IMR-90 (cell line): ENCODE results near the gene ABCA7. TPM values are rescaled to one million over a fixed set of nuclear protein-coding genes. Genes with fewer than 3 reads are reported as not detected.

Source experiments
- ATAC-seq: fragments of 200-7000 bp; cut with Tn5 transposase; 2 replicates; pipeline ENCODE4 v1.9.1; 2020; ENCODE audit warnings: low read depth, mild to moderate bottlenecking, moderate library complexity
- BruUV-seq: library from RNA; stranded (reverse); fragments of 400-500 nt; replicated peaks from 2 replicates; lab custom pipeline; 2021; lab: Mats Ljungman, UMichigan
- CTCF ChIA-PET: fragments of 300-600 bp; formaldehyde crosslinking; extraction: SDS; loops from one replicate; lab custom pipeline; 2021; ENCODE audit warnings: antibody characterized with exemption; lab: Yijun Ruan, JAX
- POLR2A ChIA-PET: fragments of 300-600 bp; sonication (Branson Sonifier 250); formaldehyde crosslinking; loops from one replicate; lab custom pipeline; 2022; ENCODE audit warnings: antibody characterized with exemption; ENCODE audit not compliant: unreplicated experiment; lab: Charles Lee
- DNase-seq: peaks from one replicate; pipeline ENCODE4 v3.0.0; 2013
- H2AFZ ChIP-seq: replicated peaks from 2 replicates; pipeline ENCODE3; 2013; ENCODE audit warnings: low read length, mild to moderate bottlenecking; ENCODE audit not compliant: poor library complexity
- H2AK5ac ChIP-seq: 2 replicates; pipeline ENCODE4 v1.6.1; 2013; ENCODE audit warnings: low read depth, low read length, inconsistent platforms
- H2AK9ac ChIP-seq: replicated peaks from 2 replicates; pipeline ENCODE3; 2013; ENCODE audit warnings: mild to moderate bottlenecking, low read depth, low read length, moderate library complexity; ENCODE audit not compliant: poor library complexity
- H2BK120ac ChIP-seq: 2 replicates; pipeline ENCODE4 v1.6.1; 2013; ENCODE audit warnings: low read depth, low read length, inconsistent platforms
- H2BK15ac ChIP-seq: 3 replicates; pipeline ENCODE4 v1.6.1; 2013; ENCODE audit warnings: low read depth, low read length, inconsistent platforms
- H2BK20ac ChIP-seq: 2 replicates; pipeline ENCODE4 v1.6.1; 2013; ENCODE audit warnings: low read depth, mild to moderate bottlenecking, inconsistent platforms, low read length, moderate library complexity
- H2BK5ac ChIP-seq: 2 replicates; pipeline ENCODE4 v1.6.1; 2013; ENCODE audit warnings: mild to moderate bottlenecking, low read depth, low read length, inconsistent platforms; ENCODE audit not compliant: poor library complexity, severe bottlenecking
- H3K14ac ChIP-seq: replicated peaks from 2 replicates; pipeline ENCODE4 v1.6.1; 2013; ENCODE audit warnings: low read depth, low read length, inconsistent platforms
- H3K18ac ChIP-seq: 2 replicates; pipeline ENCODE4 v1.6.1; 2013; ENCODE audit warnings: low read depth, low read length, control low read depth
- H3K23ac ChIP-seq: 2 replicates; pipeline ENCODE4 v1.6.1; 2013; ENCODE audit warnings: low read depth, low read length, inconsistent platforms
- H3K27ac ChIP-seq: 2 replicates; pipeline ENCODE4 v1.5.1; 2013; ENCODE audit warnings: mild to moderate bottlenecking, control low read depth, low read length; ENCODE audit not compliant: insufficient read depth
- H3K27me3 ChIP-seq: 2 replicates; pipeline ENCODE4 v1.6.1; 2013; ENCODE audit warnings: low read length; ENCODE audit not compliant: control insufficient read depth, insufficient read depth
- H3K36me3 ChIP-seq: 2 replicates; pipeline ENCODE4 v1.6.1; 2013; ENCODE audit warnings: low read length, mixed read lengths; ENCODE audit not compliant: control insufficient read depth, insufficient read depth
- H3K4ac ChIP-seq: 2 replicates; pipeline ENCODE4 v1.6.1; 2013; ENCODE audit warnings: low read depth, low read length, inconsistent platforms
- H3K4me1 ChIP-seq: 2 replicates; pipeline ENCODE4 v1.6.1; 2013; ENCODE audit warnings: low read length, mixed read lengths; ENCODE audit not compliant: control insufficient read depth, insufficient read depth
- H3K4me2 ChIP-seq: 2 replicates; pipeline ENCODE4 v1.6.1; 2013; ENCODE audit warnings: low read depth, mild to moderate bottlenecking, control low read depth, low read length, moderate library complexity
- H3K4me3 ChIP-seq: 2 replicates; pipeline ENCODE4 v1.5.1; 2013; ENCODE audit warnings: low read depth, mild to moderate bottlenecking, control low read depth, low read length, moderate library complexity; ENCODE audit not compliant: insufficient read depth
- H3K56ac ChIP-seq: 2 replicates; pipeline ENCODE4 v1.6.1; 2013; ENCODE audit warnings: low read length, inconsistent platforms; ENCODE audit not compliant: insufficient read depth; ENCODE audit errors: extremely low read depth
- H3K79me1 ChIP-seq, 2 experiments: 2 replicates each; pipeline ENCODE4 v1.6.1; 2013; ENCODE audit warnings: low read length in 2 of 2, inconsistent platforms in 1 of 2, low read depth in 1 of 2
- H3K9ac ChIP-seq: 2 replicates; pipeline ENCODE4 v1.6.1; 2013; ENCODE audit warnings: low read depth, low read length, control low read depth
- H3K9me1 ChIP-seq: 2 replicates; pipeline ENCODE4 v1.6.1; 2013; ENCODE audit warnings: low read length, inconsistent platforms; ENCODE audit not compliant: insufficient read depth
- H3K9me3 ChIP-seq: 2 replicates; pipeline ENCODE4 v1.6.1; 2013; ENCODE audit warnings: low read length; ENCODE audit not compliant: control insufficient read depth, insufficient read depth
- H4K20me1 ChIP-seq: 2 replicates; pipeline ENCODE4 v1.6.1; 2013; ENCODE audit warnings: low read length, inconsistent platforms; ENCODE audit not compliant: insufficient read depth
- H4K5ac ChIP-seq: 2 replicates; pipeline ENCODE4 v1.6.1; 2013; ENCODE audit warnings: mild to moderate bottlenecking, low read depth, low read length, control low read depth
- H4K8ac ChIP-seq, 2 experiments: 2 replicates each; pipeline ENCODE4 v1.6.1; 2013; ENCODE audit warnings: low read depth in 2 of 2, low read length in 2 of 2, control low read depth in 1 of 2, inconsistent platforms in 1 of 2
- H4K91ac ChIP-seq: 2 replicates; pipeline ENCODE4 v1.6.1; 2013; ENCODE audit warnings: low read depth, low read length, inconsistent platforms; ENCODE audit not compliant: insufficient read depth
- MAZ ChIP-seq: IDR thresholded peaks from 2 replicates; pipeline ENCODE4 v1.6.1; 2012; ENCODE audit warnings: low read depth, mild to moderate bottlenecking, low read length, improper control_type of control experiment, moderate library complexity, borderline replicate concordance
- MXI1 ChIP-seq: IDR thresholded peaks from 2 replicates; pipeline ENCODE4 v1.6.1; 2012; ENCODE audit warnings: low read depth, mild to moderate bottlenecking, low read length, moderate library complexity, borderline replicate concordance
- NFE2L2 ChIP-seq: fragments of 150-350 bp; IDR thresholded peaks from 2 replicates; pipeline ENCODE4 v1.6.1; 2016; ENCODE audit warnings: low read depth, mild to moderate bottlenecking, low read length
- POLR2A ChIP-seq: IDR thresholded peaks from 2 replicates; pipeline ENCODE4 v1.6.1; 2012; ENCODE audit warnings: mild to moderate bottlenecking, low read depth, low read length
- RAD21 ChIP-seq: IDR thresholded peaks from 2 replicates; pipeline ENCODE4 v1.6.1; 2012; ENCODE audit warnings: low read length, improper control_type of control experiment
- RCOR1 ChIP-seq: IDR thresholded peaks from 2 replicates; pipeline ENCODE4 v1.6.1; 2012; ENCODE audit warnings: mild to moderate bottlenecking, low read length, improper control_type of control experiment; ENCODE audit not compliant: insufficient replicate concordance
- RFX5 ChIP-seq: IDR thresholded peaks from 2 replicates; pipeline ENCODE4 v1.8.0; 2012; ENCODE audit warnings: low read depth, mild to moderate bottlenecking, low read length, moderate library complexity
- WGBS, 2 experiments: methylation state at CpG; one replicate each; pipeline versions ENCODE4 v1.1.5 to v1.1.7; 2013; ENCODE audit warnings: missing lambda C conversion rate in 2 of 2; ENCODE audit not compliant: insufficient read length in 1 of 2; ENCODE audit errors: extremely low coverage in 2 of 2; 5-methylcytosine and 5-hydroxymethylcytosine counted together
- dilution Hi-C: fragments of 300-500 bp; cut with HindIII; formaldehyde crosslinking; loops from one replicate; pipeline ENCODE4 v1.14.3; 2018; ENCODE audit warnings: low sequenced_read_pairs; ENCODE audit not compliant: unreplicated experiment
- in situ Hi-C: fragments of 300-500 bp; cut with MboI; formaldehyde crosslinking; loops from 3 replicates; pipeline ENCODE4 v1.14.3; 2019; ENCODE audit warnings: low sequenced_read_pairs, inconsistent platforms, mixed read lengths
- intact Hi-C: fragments of 100-400 bp; cut with micrococcal nuclease; formaldehyde crosslinking; loops from 2 replicates; pipeline ENCODE4 v1.10.0; 2022
- polyA plus RNA-seq, 3 experiments: library from polyadenylated mRNA; depleted of rRNA; stranded (reverse); fragments of >200 nt; gene quantifications; 2 replicates each; pipeline ENCODE4 v1.2.3, GENCODE V29; 2012; ENCODE audit warnings: low replicate concordance in 1 of 3
- total RNA-seq: library from RNA; depleted of rRNA; stranded (reverse); fragments of >200 nt; gene quantifications from 2 replicates; pipeline ENCODE4 v1.2.3, GENCODE V29; 2012
- TF ChIP-seq, protein P1 (sequence below): fragments of 150-350 bp; IDR thresholded peaks from 2 replicates; pipeline ENCODE4 v1.6.1; 2017; ENCODE audit warnings: mild to moderate bottlenecking, antibody characterized with exemption, low read length, low read depth
- TF ChIP-seq, protein P2 (sequence below): fragments of 150-350 bp; IDR thresholded peaks from 2 replicates; pipeline ENCODE4 v1.6.1; 2016; ENCODE audit warnings: low read depth, mild to moderate bottlenecking, low read length, moderate library complexity, borderline replicate concordance

The ABCA7 gene
- total and polyA plus RNA-seq, 2 of the 4 experiments (the other 2 are of a cell fraction): 0.36 to 3.3 TPM

DNA sequence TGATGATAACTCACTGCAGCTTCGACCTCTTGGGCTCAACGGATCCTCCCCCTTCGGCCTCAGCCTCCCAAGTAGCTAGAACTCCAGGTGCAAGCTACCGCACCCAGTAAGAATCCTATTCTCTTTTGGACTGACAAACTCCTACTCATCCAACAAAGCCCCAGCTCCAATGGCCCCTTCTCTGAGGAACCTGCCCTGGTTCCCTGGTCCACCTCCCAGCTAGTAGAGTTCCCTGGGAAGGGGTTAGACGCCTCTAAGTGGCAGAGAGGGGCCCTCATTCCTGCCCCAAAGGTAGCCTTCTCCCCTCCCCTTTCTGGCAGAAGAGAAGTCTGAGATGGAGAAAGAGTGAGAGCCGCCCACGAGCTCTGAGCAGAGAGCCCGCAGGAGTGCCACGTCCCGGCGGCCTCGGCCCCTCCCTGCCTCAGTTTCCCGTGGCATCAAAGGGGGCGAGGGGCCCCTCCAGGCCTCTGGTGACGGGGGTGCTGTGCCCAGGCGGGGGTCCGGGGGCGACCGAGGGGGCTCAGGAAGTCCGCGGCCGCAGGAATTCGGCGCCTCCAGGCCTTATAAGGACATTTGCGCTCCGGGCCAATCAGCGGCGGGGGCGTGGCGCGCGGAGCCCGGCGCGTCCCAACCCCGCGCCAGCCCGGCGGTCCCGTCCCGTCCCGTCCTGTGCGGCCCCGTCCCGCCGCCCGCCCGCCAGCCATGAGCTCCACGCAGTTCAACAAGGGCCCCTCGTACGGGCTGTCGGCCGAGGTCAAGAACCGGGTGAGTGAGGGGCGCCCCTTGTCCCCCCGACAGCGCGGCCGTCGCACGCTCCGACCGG, 13.7 kb upstream of the ABCA7 start, which contains the start of gene CNN2:
CNN2 (plus strand) TSS at position 649 of the 823 bp plus-strand sequence; CDS start at position 703, 54 bp downstream.
- Histone ChIP-seq H4K91ac (peak within 1 kb of the TSS; percentile 99), H3K14ac (peak within 1 kb of the TSS; percentile 97), H4K20me1 (peaks cover 46% of the 10 kb centered on the region), H3K9me3 (no peaks in the 10 kb centered on the region), H2AFZ (peak within 1 kb of the TSS; percentile 93), H3K4me2 (peak within 1 kb of the TSS; percentile 92), H3K9me1 (peaks cover 8% of the 10 kb centered on the region; the same call in 1 of the 2 replicates), H2BK120ac (peak within 1 kb of the TSS; percentile 99), H3K27me3 (no peaks in the 10 kb centered on the region), H2AK9ac (peak within 1 kb of the TSS; percentile 100), H3K4ac (peak within 1 kb of the TSS; percentile 99), H2BK20ac (peak within 1 kb of the TSS; percentile 96), H4K8ac (peak within 1 kb of the TSS; percentile 92 to 100), H2BK15ac (peak within 1 kb of the TSS; percentile 100), H2AK5ac (peak within 1 kb of the TSS; percentile 100), H3K36me3 (peaks cover 19% of the 10 kb centered on the region), H3K27ac (peak within 1 kb of the TSS; percentile 100), H3K4me3 (peak within 1 kb of the TSS; percentile 93), H3K23ac (peak within 1 kb of the TSS; percentile 95), H3K4me1 (peaks cover 16% of the 10 kb centered on the region), H3K56ac (peak within 1 kb of the TSS; percentile 98), H4K5ac (peak within 1 kb of the TSS; percentile 100), H3K9ac (peak within 1 kb of the TSS; percentile 98), H3K79me1 (peaks cover 0 to 19% of the 10 kb centered on the region in 2 experiments; a peak in 3 of 4 replicates), H2BK5ac (peak within 1 kb of the TSS; percentile 98), H3K18ac (peak within 1 kb of the TSS; percentile 98)
- in situ Hi-C loops (no loop called here), dilution Hi-C loops (no loop called here), intact Hi-C loops (loop anchor here (5.0 kb wide), 1 partner anchor 76 kb away; the partner anchor contains the start of gene GPX4)
- DNase-seq (peak; percentile 67), ATAC-seq (peak; percentile 80)
- 7% methylated on average over 29 of the region's 63 CpGs; no CpG with 5 or more reads in 1 of the 2 experiments for WGBS, 2 experiments
- no TSS peak for BruUV-seq
- CTCF ChIA-PET: no interaction called here
- TF ChIP-seq MAZ (peak; percentile 33; the same call in 1 of the 2 replicates), POLR2A (peak; percentile 76), NFE2L2 (no peak), RFX5 (no peak), RAD21 (no peak), MXI1 (peak; percentile 87), RCOR1 (peak; percentile 39)
- TF ChIP-seq, protein P1, sequence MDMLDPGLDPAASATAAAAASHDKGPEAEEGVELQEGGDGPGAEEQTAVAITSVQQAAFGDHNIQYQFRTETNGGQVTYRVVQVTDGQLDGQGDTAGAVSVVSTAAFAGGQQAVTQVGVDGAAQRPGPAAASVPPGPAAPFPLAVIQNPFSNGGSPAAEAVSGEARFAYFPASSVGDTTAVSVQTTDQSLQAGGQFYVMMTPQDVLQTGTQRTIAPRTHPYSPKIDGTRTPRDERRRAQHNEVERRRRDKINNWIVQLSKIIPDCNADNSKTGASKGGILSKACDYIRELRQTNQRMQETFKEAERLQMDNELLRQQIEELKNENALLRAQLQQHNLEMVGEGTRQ: no peak
- TF ChIP-seq, protein P2, sequence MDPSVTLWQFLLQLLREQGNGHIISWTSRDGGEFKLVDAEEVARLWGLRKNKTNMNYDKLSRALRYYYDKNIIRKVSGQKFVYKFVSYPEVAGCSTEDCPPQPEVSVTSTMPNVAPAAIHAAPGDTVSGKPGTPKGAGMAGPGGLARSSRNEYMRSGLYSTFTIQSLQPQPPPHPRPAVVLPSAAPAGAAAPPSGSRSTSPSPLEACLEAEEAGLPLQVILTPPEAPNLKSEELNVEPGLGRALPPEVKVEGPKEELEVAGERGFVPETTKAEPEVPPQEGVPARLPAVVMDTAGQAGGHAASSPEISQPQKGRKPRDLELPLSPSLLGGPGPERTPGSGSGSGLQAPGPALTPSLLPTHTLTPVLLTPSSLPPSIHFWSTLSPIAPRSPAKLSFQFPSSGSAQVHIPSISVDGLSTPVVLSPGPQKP: no peak
- POLR2A ChIA-PET: interaction anchor here (0.6 to 1.5 kb wide), 5 partner anchors 7 to 111 kb away, joined by 3 to 10 read pairs (median 3); partner anchors contain the start of gene ABCA7
